ENCODE data around the gene DTX3.
A peak's percentile ranks its signal among the peaks of the same experiment; 100 is the strongest.
"Not testable (repeated sequence)": the region's sequence is repeated elsewhere in the genome, so short reads cannot be mapped to it uniquely, and the experiment has no call there.

Gene DTX3

DNA sequence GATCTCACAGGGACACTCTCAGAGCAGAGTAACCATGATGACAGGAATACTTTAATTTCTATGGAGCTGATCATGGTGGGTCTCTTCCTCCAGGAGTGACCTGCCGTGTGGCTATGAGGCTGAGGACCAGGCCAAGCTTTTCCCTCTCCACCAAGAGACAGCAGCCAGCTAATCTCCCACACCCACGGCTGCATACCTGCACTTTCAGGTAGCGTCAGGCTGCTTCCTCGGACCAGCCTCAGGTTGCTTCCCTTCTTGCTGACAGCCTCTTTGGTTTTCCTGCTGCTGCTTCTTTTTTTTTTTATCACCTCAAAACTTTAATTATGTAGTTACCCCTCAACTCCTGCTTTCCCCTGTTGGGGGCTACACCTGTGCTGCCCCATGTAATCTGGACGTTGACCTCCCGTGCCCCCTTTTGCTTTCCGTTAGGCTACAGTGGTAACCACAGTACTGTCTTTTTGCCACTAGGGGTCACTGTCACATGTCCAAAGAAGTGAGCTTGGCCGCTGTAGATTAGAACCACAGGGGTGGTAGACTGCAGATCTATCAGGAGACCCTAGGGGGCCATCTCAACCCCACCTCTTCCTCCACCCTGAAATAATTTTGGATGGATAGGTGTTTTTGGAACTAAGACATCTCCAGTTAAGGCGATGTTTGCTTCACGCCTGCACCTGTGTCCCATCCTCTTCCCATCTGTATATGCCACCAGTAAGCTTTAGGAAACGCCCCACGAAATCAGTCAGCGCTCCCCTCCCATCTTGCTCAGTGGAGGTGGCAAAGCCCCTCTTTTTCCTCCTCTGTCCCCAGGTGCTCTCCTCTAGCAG, 21.4 kb upstream of the DTX3 start:
- peak; percentile 87 for TF ChIP-seq CTCF (IDR thresholded peaks at IDR 0.05; ENCODE audit: insufficient read depth, low read depth, low read length, missing control alignments)
- no peak overlapping the region for H3K4me3 ChIP-seq (ENCODE audit: low read depth, low read length)
- DNase-seq (ENCODE audit: low read depth): peak; percentile 91

GRCh38 chr12:57584050-57584449, 20.6 kb upstream of the DTX3 start:
- DNase-seq (ENCODE audit: low read depth): no peak
- no peak overlapping the region for H3K4me3 ChIP-seq (ENCODE audit: low read depth, low read length)
- TF ChIP-seq CTCF (IDR thresholded peaks at IDR 0.05; ENCODE audit: insufficient read depth, low read depth, low read length, missing control alignments): no peak

GRCh38 chr12:57584690-57585089, 19.9 kb upstream of the DTX3 start:
- DNase-seq (ENCODE audit: low read depth): no peak
- TF ChIP-seq CTCF (IDR thresholded peaks at IDR 0.05; ENCODE audit: insufficient read depth, low read depth, low read length, missing control alignments): no peak
- H3K4me3 ChIP-seq (ENCODE audit: low read depth, low read length): no peak overlapping the region

GRCh38 chr12:57585156-57585555, 19.5 kb upstream of the DTX3 start:
- no peak for DNase-seq (ENCODE audit: low read depth)
- no peak for TF ChIP-seq CTCF (IDR thresholded peaks at IDR 0.05; ENCODE audit: insufficient read depth, low read depth, low read length, missing control alignments)
- H3K4me3 ChIP-seq (ENCODE audit: low read depth, low read length): no peak overlapping the region

DNA sequence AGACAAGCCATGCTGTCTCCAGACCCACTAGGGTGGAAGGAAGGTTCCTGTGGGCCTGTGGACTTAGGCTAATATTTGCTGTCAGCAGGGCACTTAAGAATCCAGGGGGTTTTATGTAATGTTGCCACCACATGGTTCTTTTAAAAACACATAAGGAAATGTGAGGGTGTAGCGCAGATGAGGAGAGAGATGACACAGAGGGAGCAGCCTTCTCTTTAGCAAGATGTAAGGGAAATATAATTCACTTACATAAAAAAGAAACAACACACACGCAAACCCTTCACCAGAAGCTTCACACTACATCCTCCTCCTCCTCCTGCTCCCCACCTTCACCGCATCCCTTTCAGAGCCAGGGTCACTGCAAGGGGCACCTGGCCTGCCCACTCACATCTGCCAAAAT, 18.5 kb upstream of the DTX3 start:
- DNase-seq (ENCODE audit: low read depth): no peak
- TF ChIP-seq CTCF (IDR thresholded peaks at IDR 0.05; ENCODE audit: insufficient read depth, low read depth, low read length, missing control alignments): no peak
- no peak overlapping the region for H3K4me3 ChIP-seq (ENCODE audit: low read depth, low read length)

DNA sequence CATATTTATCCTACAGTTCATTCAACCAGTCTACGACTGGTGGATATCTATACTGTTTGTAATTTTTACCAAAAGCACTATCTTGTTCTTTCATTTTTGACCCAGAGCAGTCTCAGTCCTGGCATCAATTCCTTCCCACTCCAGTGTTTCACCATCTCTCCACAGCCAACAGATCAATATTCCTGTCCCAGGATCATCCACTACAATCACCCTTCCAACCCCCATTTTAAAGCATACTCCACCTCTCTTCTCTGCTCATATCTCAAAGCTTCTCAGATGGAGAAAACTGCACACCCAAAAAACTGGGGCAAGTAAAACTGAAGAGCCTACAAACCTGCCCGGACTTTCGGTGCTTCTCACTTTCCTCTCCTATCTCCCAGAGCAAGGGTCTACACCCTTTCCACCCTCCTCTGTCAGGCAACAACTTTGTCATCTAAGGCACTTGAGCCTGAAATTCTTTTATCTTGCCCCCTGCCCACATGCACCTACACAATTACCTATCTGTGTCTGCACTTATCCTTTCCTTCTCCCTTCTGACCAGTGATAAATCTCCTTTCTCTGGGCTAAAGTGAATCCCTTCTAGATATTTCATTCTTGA, 17.7 kb upstream of the DTX3 start:
- no peak overlapping the region for H3K4me3 ChIP-seq (ENCODE audit: low read depth, low read length)
- no peak for DNase-seq (ENCODE audit: low read depth)
- no peak for TF ChIP-seq CTCF (IDR thresholded peaks at IDR 0.05; ENCODE audit: insufficient read depth, low read depth, low read length, missing control alignments)

- not testable (repeated sequence) for H3K4me3 ChIP-seq (ENCODE audit: low read depth, low read length); DNase-seq (ENCODE audit: low read depth)
Measured at GRCh38 chr12:57588951-57589610, 15.5 kb upstream of the DTX3 start.

Data from GM12865 (cell line).